WERI-Rb-1 (cell line): ENCODE measurements around the gene SNX32.

Source experiments
- DNase-seq: peaks from one replicate; pipeline ENCODE4 v3.0.0-alpha.2; 2020
- H3K27ac ChIP-seq: fragments of 250-450 bp; sonication (Bioruptor Pico); 2 replicates; pipeline ENCODE4 v1.5.1; 2020; ENCODE audit warnings: mild to moderate bottlenecking, moderate library complexity
- H3K27me3 ChIP-seq: fragments of 250-450 bp; sonication (Bioruptor Pico); 2 replicates; pipeline ENCODE4 v1.5.1; 2021; ENCODE audit warnings: mild to moderate bottlenecking, low read depth, moderate library complexity; ENCODE audit not compliant: insufficient read depth, severe bottlenecking
- H3K36me3 ChIP-seq: fragments of 250-450 bp; sonication (Bioruptor Pico); 2 replicates; pipeline ENCODE4 v1.5.1; 2020; ENCODE audit warnings: mild to moderate bottlenecking, moderate library complexity
- H3K4me3 ChIP-seq: 2 replicates; pipeline ENCODE4 v1.5.1; 2011; ENCODE audit warnings: low read depth, mild to moderate bottlenecking, control low read depth, low read length
- H3K9me3 ChIP-seq: fragments of 250-450 bp; sonication (Bioruptor Pico); 2 replicates; pipeline ENCODE4 v1.5.1; 2021; ENCODE audit warnings: mild to moderate bottlenecking, moderate library complexity; ENCODE audit not compliant: severe bottlenecking
- TF ChIP-seq, protein P1 (sequence below): IDR thresholded peaks from 2 replicates; pipeline ENCODE4 v1.5.1; 2011; ENCODE audit warnings: low read depth, mild to moderate bottlenecking, control low read depth, inconsistent platforms, low read length

SNX32 gene

DNA sequence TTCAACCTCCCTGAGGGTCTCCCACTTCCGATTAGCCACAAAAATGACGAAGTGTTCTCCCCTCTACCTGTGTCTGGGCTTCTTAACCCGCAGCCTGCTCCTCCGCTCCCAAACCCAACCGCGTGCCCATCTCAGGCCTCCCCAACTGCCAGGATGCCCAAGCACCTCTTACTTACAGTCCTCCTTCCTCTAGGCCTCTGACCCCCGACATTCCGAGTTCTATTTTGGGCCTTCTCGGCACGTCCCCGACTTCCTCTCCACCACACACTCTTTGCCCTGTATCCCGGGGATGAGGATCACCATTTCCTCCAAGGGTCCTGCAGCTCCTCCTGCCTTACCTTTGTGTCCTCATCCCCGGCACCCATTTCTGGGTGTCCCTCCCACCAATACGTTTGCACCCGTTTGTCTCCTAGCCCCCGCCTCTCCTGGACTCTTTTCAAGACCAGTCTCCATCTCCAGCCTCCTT lies 26.1 kb downstream of the SNX32 start:
- H3K27me3 ChIP-seq: no peaks in the 10 kb centered on the region
- peak overlapping the region; percentile 99 for H3K27ac ChIP-seq
- no peaks in the 10 kb centered on the region for H3K9me3 ChIP-seq
- TF ChIP-seq, protein P1, sequence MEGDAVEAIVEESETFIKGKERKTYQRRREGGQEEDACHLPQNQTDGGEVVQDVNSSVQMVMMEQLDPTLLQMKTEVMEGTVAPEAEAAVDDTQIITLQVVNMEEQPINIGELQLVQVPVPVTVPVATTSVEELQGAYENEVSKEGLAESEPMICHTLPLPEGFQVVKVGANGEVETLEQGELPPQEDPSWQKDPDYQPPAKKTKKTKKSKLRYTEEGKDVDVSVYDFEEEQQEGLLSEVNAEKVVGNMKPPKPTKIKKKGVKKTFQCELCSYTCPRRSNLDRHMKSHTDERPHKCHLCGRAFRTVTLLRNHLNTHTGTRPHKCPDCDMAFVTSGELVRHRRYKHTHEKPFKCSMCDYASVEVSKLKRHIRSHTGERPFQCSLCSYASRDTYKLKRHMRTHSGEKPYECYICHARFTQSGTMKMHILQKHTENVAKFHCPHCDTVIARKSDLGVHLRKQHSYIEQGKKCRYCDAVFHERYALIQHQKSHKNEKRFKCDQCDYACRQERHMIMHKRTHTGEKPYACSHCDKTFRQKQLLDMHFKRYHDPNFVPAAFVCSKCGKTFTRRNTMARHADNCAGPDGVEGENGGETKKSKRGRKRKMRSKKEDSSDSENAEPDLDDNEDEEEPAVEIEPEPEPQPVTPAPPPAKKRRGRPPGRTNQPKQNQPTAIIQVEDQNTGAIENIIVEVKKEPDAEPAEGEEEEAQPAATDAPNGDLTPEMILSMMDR: no peak
- DNase-seq: no peak
- peak overlapping the region; percentile 96 for H3K4me3 ChIP-seq
- peaks cover 72% of the 10 kb centered on the region for H3K36me3 ChIP-seq

DNA sequence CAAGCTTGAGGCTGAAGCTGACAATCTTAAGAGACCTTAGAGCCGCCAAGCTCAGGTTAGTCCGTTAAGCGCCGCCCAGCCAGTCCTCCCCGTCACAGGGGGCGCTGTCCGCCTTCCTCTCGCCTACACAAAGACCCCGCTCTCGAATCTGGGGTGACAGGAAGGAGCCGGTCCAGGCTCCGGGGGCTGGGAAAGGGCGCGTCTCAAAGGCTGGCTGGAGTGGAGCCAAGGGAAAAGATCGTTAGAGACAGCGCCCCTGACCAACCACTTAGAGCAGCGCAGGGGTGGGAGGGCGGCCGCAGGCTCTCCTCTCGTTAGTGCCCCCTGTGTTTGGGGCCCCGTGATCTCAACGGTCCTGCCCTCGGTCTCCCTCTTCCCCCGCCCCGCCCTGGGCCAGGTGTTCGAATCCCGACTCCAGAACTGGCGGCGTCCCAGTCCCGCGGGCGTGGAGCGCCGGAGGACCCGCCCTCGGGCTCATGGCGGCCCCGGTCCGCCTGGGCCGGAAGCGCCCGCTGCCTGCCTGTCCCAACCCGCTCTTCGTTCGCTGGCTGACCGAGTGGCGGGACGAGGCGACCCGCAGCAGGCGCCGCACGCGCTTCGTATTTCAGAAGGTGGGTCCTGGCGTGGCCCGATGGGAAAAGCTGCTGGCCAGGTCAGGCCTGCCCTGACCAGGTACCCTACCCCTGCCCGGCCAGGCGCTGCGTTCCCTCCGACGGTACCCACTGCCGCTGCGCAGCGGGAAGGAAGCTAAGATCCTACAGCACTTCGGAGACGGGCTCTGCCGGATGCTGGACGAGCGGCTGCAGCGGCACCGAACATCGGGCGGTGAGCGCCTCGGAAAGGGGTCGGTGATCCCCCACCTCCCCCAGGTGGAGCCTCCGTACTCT lies 26.8 kb downstream of the SNX32 start, which contains the start of gene MUS81:
MUS81 (plus strand) TSS at position 156 of the 887 bp plus-strand sequence; CDS start at position 477, 321 bp downstream.
- Histone ChIP-seq H3K4me3 (peak within 1 kb of the TSS; percentile 96), H3K27me3 (no peaks in the 10 kb centered on the region), H3K27ac (peak within 1 kb of the TSS; percentile 99), H3K9me3 (no peaks in the 10 kb centered on the region), H3K36me3 (peaks cover 73% of the 10 kb centered on the region)
- TF ChIP-seq, protein P1: peak; percentile 84
- peak; percentile 98 for DNase-seq

DNA sequence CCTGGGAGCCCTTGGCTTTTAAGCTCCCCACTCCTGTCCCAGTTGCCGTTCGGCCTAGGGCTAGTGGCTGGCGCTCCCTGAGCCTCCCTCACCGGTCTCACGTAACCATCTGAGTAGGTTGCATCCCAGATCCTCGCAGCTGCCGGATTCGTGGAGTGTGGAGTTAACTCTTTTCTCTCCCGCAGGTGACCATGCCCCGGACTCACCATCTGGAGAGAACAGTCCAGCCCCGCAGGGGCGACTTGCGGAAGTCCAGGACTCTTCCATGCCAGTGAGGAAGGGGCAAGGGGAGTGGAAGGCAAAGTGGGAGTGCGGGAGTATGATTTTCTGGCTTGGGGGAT lies 27.4 kb downstream of the SNX32 start:
- Histone ChIP-seq H3K27me3 (no peaks in the 10 kb centered on the region), H3K27ac (peak overlapping the region; percentile 99), H3K4me3 (peak overlapping the region; percentile 96), H3K36me3 (peaks cover 73% of the 10 kb centered on the region), H3K9me3 (no peaks in the 10 kb centered on the region)
- TF ChIP-seq, protein P1: no peak
- DNase-seq: peak; percentile 37

DNA sequence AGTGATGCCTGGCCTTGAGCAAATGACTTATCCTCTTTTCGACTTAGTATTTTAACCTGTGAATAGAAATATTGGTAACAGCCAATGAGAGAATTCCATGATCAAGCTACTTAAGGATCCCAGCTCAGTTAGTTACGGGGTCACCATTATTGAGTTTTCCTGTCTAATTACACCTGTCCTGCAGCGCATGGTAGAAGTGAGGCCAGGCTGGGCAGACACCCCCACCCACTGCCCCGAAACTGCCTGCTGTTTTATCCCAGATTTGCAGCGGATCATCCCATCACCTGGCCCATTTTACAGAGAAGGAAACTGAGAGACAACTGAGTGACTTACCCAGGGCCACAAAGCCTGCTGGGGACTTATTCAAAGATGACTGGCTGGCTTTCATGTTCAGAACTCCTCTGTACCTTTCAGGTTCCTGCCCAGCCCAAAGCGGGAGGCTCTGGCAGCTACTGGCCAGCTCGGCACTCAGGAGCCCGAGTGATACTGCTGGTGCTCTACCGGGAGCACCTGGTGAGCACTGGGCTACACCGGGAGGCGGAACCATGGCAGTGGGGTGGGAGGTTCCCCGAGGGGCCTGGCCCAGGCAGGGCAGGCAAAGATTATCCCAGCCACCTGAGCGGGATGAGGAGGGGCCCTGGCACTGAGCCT lies 27.9 kb downstream of the SNX32 start:
- H3K9me3 ChIP-seq: no peaks in the 10 kb centered on the region
- H3K27ac ChIP-seq: peak overlapping the region; percentile 99
- peak overlapping the region; percentile 96 for H3K4me3 ChIP-seq
- TF ChIP-seq, protein P1: no peak
- DNase-seq: peak; percentile 13
- H3K27me3 ChIP-seq: no peaks in the 10 kb centered on the region
- H3K36me3 ChIP-seq: peaks cover 73% of the 10 kb centered on the region

DNA sequence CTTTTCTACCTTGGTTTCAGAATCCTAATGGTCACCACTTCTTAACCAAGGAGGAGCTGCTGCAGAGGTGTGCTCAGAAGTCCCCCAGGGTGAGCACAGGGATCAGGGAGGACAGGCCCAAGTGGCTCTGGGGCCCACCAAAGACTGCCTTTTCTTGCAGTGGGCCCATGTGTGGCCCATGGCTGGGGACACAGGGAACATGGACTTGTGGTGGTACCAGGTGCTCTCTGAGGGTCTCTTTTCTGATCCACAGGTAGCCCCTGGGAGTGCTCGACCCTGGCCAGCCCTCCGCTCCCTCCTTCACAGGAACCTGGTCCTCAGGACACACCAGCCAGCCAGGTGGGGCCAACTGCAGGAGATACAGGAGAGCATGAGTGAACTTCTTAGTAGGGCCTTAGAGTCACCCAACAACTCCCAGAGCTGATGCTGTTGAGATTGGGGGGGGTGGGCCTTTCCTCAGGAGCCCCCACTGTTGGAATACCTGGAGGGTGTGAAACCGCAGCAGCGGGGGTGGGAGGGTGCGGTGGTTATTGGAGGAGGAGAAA lies 28.5 kb downstream of the SNX32 start:
- H3K9me3 ChIP-seq: no peaks in the 10 kb centered on the region

More for the DNA sequence above, 28.5 kb downstream of the SNX32 start:
- DNase-seq: no peak
- Histone ChIP-seq H3K4me3 (no peak overlapping the region), H3K27ac (no peak overlapping the region), H3K27me3 (no peaks in the 10 kb centered on the region), H3K36me3 (peaks cover 73% of the 10 kb centered on the region)
- TF ChIP-seq, protein P1: no peak
